ENCODE measurements around the gene YTHDC2. TPM values are rescaled to one million over a fixed set of nuclear protein-coding genes. Genes with fewer than 3 reads are reported as not detected.

The YTHDC2 gene
- total and polyA plus RNA-seq, 2 of the 13 experiments (the other 11 are each of a cell fraction or from before 2014, with no cell fraction given) = 6.7 to 17.8 TPM

- FAIRE-seq = no peak
- BruUV-seq (replicated peaks) = no TSS peak
- TF ChIP-seq PRDM10 (CRISPR knock-in tag; IDR thresholded peaks at IDR 0.05; ENCODE audit: low read depth) (no peak), ZNF570 (CRISPR knock-in tag; IDR thresholded peaks at IDR 0.05; ENCODE audit: borderline replicate concordance) (no peak), EEA1 (CRISPR knock-in tag; IDR thresholded peaks at IDR 0.05; ENCODE audit: borderline replicate concordance) (0 out of 2 replicates have a peak, but pooled peaks have one; percentile 26), FOXA3 (CRISPR knock-in tag; IDR thresholded peaks at IDR 0.05) (peak; percentile 19; the same call in 1 of the 2 replicates), MEIS1 (CRISPR knock-in tag; IDR thresholded peaks at IDR 0.05; ENCODE audit: borderline replicate concordance) (no peak; the same call in 1 of the 2 replicates), ZNF556 (CRISPR knock-in tag; IDR thresholded peaks at IDR 0.05; ENCODE audit: borderline replicate concordance) (no peak), KDM5B (CRISPR knock-in tag; IDR thresholded peaks at IDR 0.05; ENCODE audit: borderline replicate concordance) (peak; percentile 54; the same call in 1 of the 2 replicates), ZGPAT (CRISPR knock-in tag; IDR thresholded peaks at IDR 0.05) (peak; percentile 48; the same call in 1 of the 2 replicates), GABPB1 (CRISPR knock-in tag; IDR thresholded peaks at IDR 0.05) (peak; percentile 67; the same call in 1 of the 2 replicates), USF2 (IDR thresholded peaks at IDR 0.05; ENCODE audit: low read depth, low read length) (no peak), USF2 (CRISPR knock-in tag; IDR thresholded peaks at IDR 0.05; ENCODE audit: borderline replicate concordance) (no peak), CBFB (CRISPR knock-in tag; IDR thresholded peaks at IDR 0.05) (peak; percentile 77)
These were observed 25.5 kb upstream of the YTHDC2 start, which contains the start of gene MCC for GRCh38 chr5:113487781-113488644. Gene MCC, minus strand, starts transcription at chr5:113488453.

More at GRCh38 chr5:113487781-113488644, 25.5 kb upstream of the YTHDC2 start, which contains the start of gene MCC:
- no peaks in the 10 kb centered on the region for H3K36me3 ChIP-seq (replicated peaks in 1 of 2; ENCODE audit: control insufficient read depth in 1 of 2, insufficient read depth in 2 of 2, low read length in 2 of 2)
- H3K27ac ChIP-seq (ENCODE audit: extremely low read length, insufficient read depth, low read length) = no peak within 1 kb of the TSS
- DNase-seq (ENCODE audit: low spot score) (peak; percentile 53), ATAC-seq (peak; percentile 95)
- H3K27me3 ChIP-seq (ENCODE audit: control insufficient read depth in 1 of 2, insufficient read depth in 2 of 2, low read length in 2 of 2) = peaks cover 0 to 34% of the 10 kb centered on the region in 2 experiments; a peak in 4 of 5 replicates
- H4K20me1 ChIP-seq (ENCODE audit: insufficient read depth, low read length) = no peaks in the 10 kb centered on the region
- WGBS (ENCODE audit: low lambda C conversion rate) = 7% methylated on average over 19 of the region's 86 CpGs
- intact Hi-C loops (cut with micrococcal nuclease; ENCODE audit: unreplicated experiment) (loop anchor here (1.0 kb wide), 1 partner anchor 25 kb away; the partner anchor contains the start of gene YTHDC2), in situ Hi-C loops (cut with HindIII; ENCODE audit: extremely low pct_ligation_motif_present, low pct_unique_long_range_greater_than_20kb) (no loop called here)
- H3K4me1 ChIP-seq (ENCODE audit: insufficient read depth, low read length) = peaks cover 17% of the 10 kb centered on the region
- peak within 1 kb of the TSS; percentile 71 for H2AFZ ChIP-seq (ENCODE audit: low read length)
- ChIA-PET POLR2A (interaction anchor here (1.4 to 2.1 kb wide), 2 partner anchors 15 to 26 kb away, joined by 3 to 13 read pairs; partner anchors contain the start of gene YTHDC2), CTCF (ENCODE audit: low intra/inter-chr PET ratio, low total read pairs) (no interaction called here)
- H3K4me3 ChIP-seq (replicated peaks in 1 of 3; ENCODE audit: insufficient read depth in 1 of 3, low read depth in 2 of 3, low read length in 3 of 3) = peak within 1 kb of the TSS; percentile 51 to 76 (median 76)
- H3K79me2 ChIP-seq (ENCODE audit: insufficient read depth, low read length) = no peaks in the 10 kb centered on the region
- 0 out of 2 replicates have a peak within 1 kb of the TSS, but pooled peaks have one; percentile 9 for H3K9ac ChIP-seq (ENCODE audit: insufficient read depth, low read depth, low read length)
- peak within 1 kb of the TSS; percentile 80 for H3K4me2 ChIP-seq (ENCODE audit: low read depth, low read length)
- H3K9me3 ChIP-seq (ENCODE audit: low read length) = peaks cover 18% of the 10 kb centered on the region

All from HepG2 (cell line).